ENCODE results near the gene PRPF40B. TPM values are rescaled to one million over a fixed set of nuclear protein-coding genes. Genes with fewer than 3 reads are reported as not detected.
A peak's percentile ranks its signal among the peaks of the same experiment; 100 is the strongest.

PRPF40B gene
- total and polyA plus RNA-seq, 8 donors: 11.2 to 58.3 (median 15.0) TPM

- H3K27ac ChIP-seq: no peak overlapping the region
- FAIRE-seq (no peak), ATAC-seq (peak in 1 of 4 donors; percentile 12), DNase-seq (no peak)
- no peaks in the 10 kb centered on the region for H3K9me3 ChIP-seq
- H3K27me3 ChIP-seq: no peaks in the 10 kb centered on the region
- 84 to 98% methylated on average over 3 of the region's 3 CpGs for WGBS, 2 donors
- TF ChIP-seq, protein P1, sequence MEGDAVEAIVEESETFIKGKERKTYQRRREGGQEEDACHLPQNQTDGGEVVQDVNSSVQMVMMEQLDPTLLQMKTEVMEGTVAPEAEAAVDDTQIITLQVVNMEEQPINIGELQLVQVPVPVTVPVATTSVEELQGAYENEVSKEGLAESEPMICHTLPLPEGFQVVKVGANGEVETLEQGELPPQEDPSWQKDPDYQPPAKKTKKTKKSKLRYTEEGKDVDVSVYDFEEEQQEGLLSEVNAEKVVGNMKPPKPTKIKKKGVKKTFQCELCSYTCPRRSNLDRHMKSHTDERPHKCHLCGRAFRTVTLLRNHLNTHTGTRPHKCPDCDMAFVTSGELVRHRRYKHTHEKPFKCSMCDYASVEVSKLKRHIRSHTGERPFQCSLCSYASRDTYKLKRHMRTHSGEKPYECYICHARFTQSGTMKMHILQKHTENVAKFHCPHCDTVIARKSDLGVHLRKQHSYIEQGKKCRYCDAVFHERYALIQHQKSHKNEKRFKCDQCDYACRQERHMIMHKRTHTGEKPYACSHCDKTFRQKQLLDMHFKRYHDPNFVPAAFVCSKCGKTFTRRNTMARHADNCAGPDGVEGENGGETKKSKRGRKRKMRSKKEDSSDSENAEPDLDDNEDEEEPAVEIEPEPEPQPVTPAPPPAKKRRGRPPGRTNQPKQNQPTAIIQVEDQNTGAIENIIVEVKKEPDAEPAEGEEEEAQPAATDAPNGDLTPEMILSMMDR (IDR thresholded peaks at IDR 0.05): no peak
- intact Hi-C loops (cut with DNase I): no loop called here
- H3K4me1 ChIP-seq: peaks cover 0 to 11% (median 0%) of the 10 kb centered on the region in 3 donors
- H3K4me3 ChIP-seq: no peak overlapping the region
- H3K36me3 ChIP-seq: no peaks in the 10 kb centered on the region
Measured at GRCh38 chr12:49661191-49661590, 37.8 kb downstream of the PRPF40B start.

DNA sequence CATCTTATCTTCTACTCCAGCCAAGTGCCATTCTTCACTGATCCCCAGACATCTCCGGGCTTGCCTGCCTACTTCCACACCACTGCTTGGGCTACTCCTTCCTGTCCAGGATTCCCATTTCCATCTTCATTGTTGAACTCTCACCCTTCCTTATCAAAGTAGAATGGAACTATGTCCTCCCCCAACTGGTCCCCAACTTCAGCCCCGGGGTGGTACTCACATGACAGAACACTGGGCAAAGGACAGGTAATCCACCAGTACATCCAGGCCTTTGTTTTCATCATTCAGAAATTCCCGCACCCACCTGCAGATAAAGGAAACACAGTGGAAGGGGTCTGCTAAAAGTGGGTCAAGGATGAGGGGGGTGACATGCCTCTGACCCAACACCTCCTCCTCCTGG is 38.4 kb downstream of the PRPF40B start:
- Histone ChIP-seq H3K4me1 (peaks cover 0 to 11% (median 0%) of the 10 kb centered on the region in 3 donors), H3K36me3 (no peaks in the 10 kb centered on the region), H3K27me3 (no peaks in the 10 kb centered on the region), H3K9me3 (no peaks in the 10 kb centered on the region), H3K4me3 (no peak overlapping the region), H3K27ac (no peak overlapping the region)
- TF ChIP-seq, protein P1 (IDR thresholded peaks at IDR 0.05): no peak
- ATAC-seq (no peak), FAIRE-seq (no peak), DNase-seq (no peak)
- intact Hi-C loops (cut with DNase I): no loop called here
- 88 to 93% methylated on average over 3 of the region's 3 CpGs for WGBS, 2 donors

DNA sequence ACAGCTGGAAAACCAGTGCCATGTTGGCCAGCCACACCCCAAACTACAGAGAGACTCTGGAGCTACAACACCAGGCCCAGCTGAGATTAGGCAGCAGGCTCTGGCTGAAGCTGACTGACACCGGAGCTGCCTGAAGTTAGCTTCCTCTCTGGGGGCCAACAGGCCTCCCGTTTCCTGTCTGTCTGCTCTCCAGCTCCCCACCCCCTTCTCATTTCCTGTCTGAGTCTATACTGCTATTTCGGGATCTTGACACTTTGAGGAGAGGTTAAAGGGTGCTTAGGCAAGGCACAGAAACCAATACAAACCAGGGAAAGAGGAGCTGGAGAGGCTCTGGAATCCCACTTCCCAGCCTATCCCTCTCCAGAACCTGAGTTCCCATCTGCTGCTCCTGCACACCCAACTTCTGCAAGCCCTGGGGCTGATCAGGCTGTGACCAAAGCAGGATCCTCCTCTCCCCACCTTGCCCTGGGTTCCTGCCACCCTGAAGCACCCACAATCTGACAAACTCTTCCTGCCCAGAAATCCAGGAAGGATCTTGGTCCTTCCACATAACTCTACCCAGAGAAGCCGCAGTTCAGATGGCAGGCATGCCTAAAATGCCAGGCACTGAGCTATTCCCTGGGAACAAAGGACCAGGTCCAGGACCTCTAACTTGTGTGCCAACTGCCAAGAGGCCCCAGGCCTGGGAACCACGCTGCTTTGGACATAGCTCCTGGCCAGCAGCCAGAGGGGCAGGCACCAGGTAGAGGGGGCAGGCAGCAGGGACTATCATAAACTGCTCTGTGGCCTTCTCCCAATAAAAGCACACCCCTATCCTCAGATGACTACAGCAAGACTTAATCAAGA is 39.9 kb downstream of the PRPF40B start:
- Histone ChIP-seq H3K9me3 (no peaks in the 10 kb centered on the region), H3K27ac (peak overlapping the region in 2 of 4 donors; percentile 37 to 61), H3K4me3 (no peak overlapping the region), H3K27me3 (no peaks in the 10 kb centered on the region), H3K36me3 (no peaks in the 10 kb centered on the region), H3K4me1 (peaks cover 0 to 11% (median 0%) of the 10 kb centered on the region in 3 donors)
- intact Hi-C loops (cut with DNase I): no loop called here
- FAIRE-seq: no peak
- peak in 3 of 4 donors; percentile 65 to 85 (median 78) for ATAC-seq
- TF ChIP-seq, protein P1 (IDR thresholded peaks at IDR 0.05): no peak
- WGBS, 2 donors: 53 to 54% methylated on average over 5 of the region's 5 CpGs
- peak in 2 of 6 donors; percentile 25 to 53 for DNase-seq

- intact Hi-C loops (cut with DNase I): no loop called here
- no peaks in the 10 kb centered on the region for H3K36me3 ChIP-seq
- ATAC-seq (no peak), DNase-seq (no peak), FAIRE-seq (no peak)
- TF ChIP-seq, protein P1 (IDR thresholded peaks at IDR 0.05): no peak
- peaks cover 0 to 11% (median 0%) of the 10 kb centered on the region in 3 donors for H3K4me1 ChIP-seq
- H3K27me3 ChIP-seq: no peaks in the 10 kb centered on the region
- no peaks in the 10 kb centered on the region for H3K9me3 ChIP-seq
- no peak overlapping the region for H3K4me3 ChIP-seq
- peak overlapping the region in 1 of 4 donors; percentile 61 for H3K27ac ChIP-seq
- WGBS, 2 donors: 93 to 94% methylated on average over 4 of the region's 4 CpGs
Measured at GRCh38 chr12:49664167-49664566, 40.8 kb downstream of the PRPF40B start.
